ENCODE data around the gene CEACAM6. TPM values are rescaled to one million over a fixed set of nuclear protein-coding genes. Genes with fewer than 3 reads are reported as not detected.

Gene CEACAM6
- total RNA-seq, 1 experiment from 2014 or later = 0.37 TPM

GRCh38 chr19:41784312-41784711 is 29.0 kb downstream of the CEACAM6 start:
- Mint-ChIP-seq H3K36me3 (no peaks in the 10 kb centered on the region), H3K27ac (no peak overlapping the region), H3K4me1 (peaks cover 6% of the 10 kb centered on the region), H3K9me3 (no peaks in the 10 kb centered on the region), H3K4me3 (no peak overlapping the region), H3K27me3 (ENCODE audit: low read depth) (peaks cover 40% of the 10 kb centered on the region)
- no peak for DNase-seq (ENCODE audit: low spot score)
- TF ChIP-seq GRHL2 (CRISPR knock-in tag; IDR thresholded peaks at IDR 0.05; ENCODE audit: insufficient replicate concordance, severe bottlenecking) (no peak), IRF1 (CRISPR knock-in tag; IDR thresholded peaks at IDR 0.05) (no peak), TP53 (CRISPR knock-in tag; IDR thresholded peaks at IDR 0.05) (no peak), ERG (CRISPR knock-in tag; IDR thresholded peaks at IDR 0.05) (no peak), IRF2 (CRISPR knock-in tag; IDR thresholded peaks at IDR 0.05; ENCODE audit: borderline replicate concordance, low read depth) (no peak), NR2C2 (CRISPR knock-in tag; IDR thresholded peaks at IDR 0.05) (no peak)
- TF ChIP-seq, protein P1, sequence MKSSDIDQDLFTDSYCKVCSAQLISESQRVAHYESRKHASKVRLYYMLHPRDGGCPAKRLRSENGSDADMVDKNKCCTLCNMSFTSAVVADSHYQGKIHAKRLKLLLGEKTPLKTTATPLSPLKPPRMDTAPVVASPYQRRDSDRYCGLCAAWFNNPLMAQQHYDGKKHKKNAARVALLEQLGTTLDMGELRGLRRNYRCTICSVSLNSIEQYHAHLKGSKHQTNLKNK (CRISPR knock-in tag; IDR thresholded peaks at IDR 0.05) = no peak
- TF ChIP-seq, protein P2, sequence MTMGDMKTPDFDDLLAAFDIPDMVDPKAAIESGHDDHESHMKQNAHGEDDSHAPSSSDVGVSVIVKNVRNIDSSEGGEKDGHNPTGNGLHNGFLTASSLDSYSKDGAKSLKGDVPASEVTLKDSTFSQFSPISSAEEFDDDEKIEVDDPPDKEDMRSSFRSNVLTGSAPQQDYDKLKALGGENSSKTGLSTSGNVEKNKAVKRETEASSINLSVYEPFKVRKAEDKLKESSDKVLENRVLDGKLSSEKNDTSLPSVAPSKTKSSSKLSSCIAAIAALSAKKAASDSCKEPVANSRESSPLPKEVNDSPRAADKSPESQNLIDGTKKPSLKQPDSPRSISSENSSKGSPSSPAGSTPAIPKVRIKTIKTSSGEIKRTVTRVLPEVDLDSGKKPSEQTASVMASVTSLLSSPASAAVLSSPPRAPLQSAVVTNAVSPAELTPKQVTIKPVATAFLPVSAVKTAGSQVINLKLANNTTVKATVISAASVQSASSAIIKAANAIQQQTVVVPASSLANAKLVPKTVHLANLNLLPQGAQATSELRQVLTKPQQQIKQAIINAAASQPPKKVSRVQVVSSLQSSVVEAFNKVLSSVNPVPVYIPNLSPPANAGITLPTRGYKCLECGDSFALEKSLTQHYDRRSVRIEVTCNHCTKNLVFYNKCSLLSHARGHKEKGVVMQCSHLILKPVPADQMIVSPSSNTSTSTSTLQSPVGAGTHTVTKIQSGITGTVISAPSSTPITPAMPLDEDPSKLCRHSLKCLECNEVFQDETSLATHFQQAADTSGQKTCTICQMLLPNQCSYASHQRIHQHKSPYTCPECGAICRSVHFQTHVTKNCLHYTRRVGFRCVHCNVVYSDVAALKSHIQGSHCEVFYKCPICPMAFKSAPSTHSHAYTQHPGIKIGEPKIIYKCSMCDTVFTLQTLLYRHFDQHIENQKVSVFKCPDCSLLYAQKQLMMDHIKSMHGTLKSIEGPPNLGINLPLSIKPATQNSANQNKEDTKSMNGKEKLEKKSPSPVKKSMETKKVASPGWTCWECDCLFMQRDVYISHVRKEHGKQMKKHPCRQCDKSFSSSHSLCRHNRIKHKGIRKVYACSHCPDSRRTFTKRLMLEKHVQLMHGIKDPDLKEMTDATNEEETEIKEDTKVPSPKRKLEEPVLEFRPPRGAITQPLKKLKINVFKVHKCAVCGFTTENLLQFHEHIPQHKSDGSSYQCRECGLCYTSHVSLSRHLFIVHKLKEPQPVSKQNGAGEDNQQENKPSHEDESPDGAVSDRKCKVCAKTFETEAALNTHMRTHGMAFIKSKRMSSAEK (CRISPR knock-in tag; IDR thresholded peaks at IDR 0.05; ENCODE audit: borderline replicate concordance) = no peak
- ATAC-seq = no peak
- POLR2A ChIA-PET = no interaction called here
- CTCF ChIA-PET = interaction anchor here (0.7 to 5.8 kb wide), 10 partner anchors 9 to 221 kb away, joined by 3 to 131 read pairs (median 8); no protein-coding TSS in a partner anchor

DNA sequence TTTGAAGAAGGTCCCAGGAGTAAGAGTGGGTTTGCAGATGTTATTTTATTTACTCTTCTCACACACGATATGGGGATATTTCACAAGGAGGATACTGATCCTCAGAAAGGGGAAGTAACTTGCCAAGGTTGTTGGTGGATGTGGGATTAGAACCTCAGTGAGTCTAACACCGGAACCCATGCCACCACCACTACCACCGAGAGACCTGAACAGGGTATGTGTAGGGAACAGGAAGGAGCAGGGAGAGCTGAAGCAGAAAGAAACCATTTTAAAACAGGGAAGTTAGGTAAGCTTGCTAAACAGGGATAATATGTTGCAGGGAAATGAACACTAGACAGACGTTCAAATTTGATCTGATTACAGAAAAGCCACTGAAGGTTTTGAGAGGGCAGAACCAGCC is 29.4 kb downstream of the CEACAM6 start:
- ATAC-seq (no peak), DNase-seq (ENCODE audit: low spot score) (no peak)
- Mint-ChIP-seq H3K36me3 (no peaks in the 10 kb centered on the region), H3K27me3 (ENCODE audit: low read depth) (peaks cover 40% of the 10 kb centered on the region), H3K4me3 (no peak overlapping the region), H3K27ac (no peak overlapping the region), H3K9me3 (no peaks in the 10 kb centered on the region), H3K4me1 (peaks cover 6% of the 10 kb centered on the region)
- CTCF ChIA-PET = interaction anchor here (0.7 to 5.8 kb wide), 17 partner anchors 8 to 143 kb away, joined by 3 to 131 read pairs (median 5); no protein-coding TSS in a partner anchor
- TF ChIP-seq ATF1 (CRISPR knock-in tag; IDR thresholded peaks at IDR 0.05) = no peak
- POLR2A ChIA-PET = no interaction called here

DNA sequence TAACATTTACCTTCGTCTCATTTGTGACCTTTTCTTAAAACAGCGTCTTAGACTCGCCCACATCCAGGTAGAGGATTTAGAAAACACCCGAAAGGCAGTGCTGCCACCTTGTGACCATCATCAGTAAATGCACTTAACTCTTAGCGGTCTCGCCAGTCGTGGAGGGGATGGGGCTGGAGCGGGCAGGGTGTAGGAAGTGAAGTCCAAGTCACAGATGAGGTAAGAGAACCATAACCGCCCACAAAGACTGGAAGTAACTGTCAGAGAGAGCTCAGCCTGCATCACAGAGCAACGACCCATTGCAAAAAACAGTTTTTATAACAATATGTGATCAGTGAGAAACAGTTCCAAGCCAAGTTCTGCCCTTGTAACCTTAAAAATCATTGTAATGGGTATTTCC is 30.3 kb downstream of the CEACAM6 start:
- peak overlapping the region; percentile 62 for H3K4me3 Mint-ChIP-seq
- no peaks in the 10 kb centered on the region for H3K36me3 Mint-ChIP-seq
- CTCF ChIA-PET = interaction anchor here (0.6 to 5.8 kb wide), 20 partner anchors 8 to 144 kb away, joined by 3 to 131 read pairs (median 4); no protein-coding TSS in a partner anchor
- DNase-seq (ENCODE audit: low spot score) (peak; percentile 73), ATAC-seq (peak; percentile 95)
- no peak overlapping the region for H3K27ac Mint-ChIP-seq
- TF ChIP-seq MXD4 (CRISPR knock-in tag; IDR thresholded peaks at IDR 0.05; ENCODE audit: borderline replicate concordance) (no peak), FOXP1 (CRISPR knock-in tag; IDR thresholded peaks at IDR 0.05; ENCODE audit: borderline replicate concordance) (no peak)
- TF ChIP-seq, protein P3, sequence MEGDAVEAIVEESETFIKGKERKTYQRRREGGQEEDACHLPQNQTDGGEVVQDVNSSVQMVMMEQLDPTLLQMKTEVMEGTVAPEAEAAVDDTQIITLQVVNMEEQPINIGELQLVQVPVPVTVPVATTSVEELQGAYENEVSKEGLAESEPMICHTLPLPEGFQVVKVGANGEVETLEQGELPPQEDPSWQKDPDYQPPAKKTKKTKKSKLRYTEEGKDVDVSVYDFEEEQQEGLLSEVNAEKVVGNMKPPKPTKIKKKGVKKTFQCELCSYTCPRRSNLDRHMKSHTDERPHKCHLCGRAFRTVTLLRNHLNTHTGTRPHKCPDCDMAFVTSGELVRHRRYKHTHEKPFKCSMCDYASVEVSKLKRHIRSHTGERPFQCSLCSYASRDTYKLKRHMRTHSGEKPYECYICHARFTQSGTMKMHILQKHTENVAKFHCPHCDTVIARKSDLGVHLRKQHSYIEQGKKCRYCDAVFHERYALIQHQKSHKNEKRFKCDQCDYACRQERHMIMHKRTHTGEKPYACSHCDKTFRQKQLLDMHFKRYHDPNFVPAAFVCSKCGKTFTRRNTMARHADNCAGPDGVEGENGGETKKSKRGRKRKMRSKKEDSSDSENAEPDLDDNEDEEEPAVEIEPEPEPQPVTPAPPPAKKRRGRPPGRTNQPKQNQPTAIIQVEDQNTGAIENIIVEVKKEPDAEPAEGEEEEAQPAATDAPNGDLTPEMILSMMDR (IDR thresholded peaks at IDR 0.05) = peak; percentile 76
- peaks cover 43% of the 10 kb centered on the region for H3K27me3 Mint-ChIP-seq (ENCODE audit: low read depth)
- H3K9me3 Mint-ChIP-seq = no peaks in the 10 kb centered on the region
- H3K4me1 Mint-ChIP-seq = peaks cover 6% of the 10 kb centered on the region
- POLR2A ChIA-PET = no interaction called here
